IMR-90 (cell line): ENCODE measurements around the gene PSMG1.

ENCODE experiments used
- BHLHE40 ChIP-seq: fragments of 150-350 bp; IDR thresholded peaks from 2 replicates; pipeline ENCODE4 v1.6.1; 2016; ENCODE audit warnings: mild to moderate bottlenecking, low read depth, low read length
- CEBPB ChIP-seq: IDR thresholded peaks from 2 replicates; pipeline ENCODE4 v1.6.1; 2012; ENCODE audit warnings: low read depth, low read length, improper control_type of control experiment
- CHD1 ChIP-seq: IDR thresholded peaks from 2 replicates; pipeline ENCODE4 v1.6.1; 2012; ENCODE audit warnings: low read depth, low read length, improper control_type of control experiment
- FOS ChIP-seq: fragments of 150-350 bp; IDR thresholded peaks from 2 replicates; pipeline ENCODE4 v1.6.1; 2016; ENCODE audit warnings: low read depth, low read length
- MAFK ChIP-seq: IDR thresholded peaks from 2 replicates; pipeline ENCODE4 v1.6.1; 2012; ENCODE audit warnings: low read depth, low read length, improper control_type of control experiment
- MXI1 ChIP-seq: IDR thresholded peaks from 2 replicates; pipeline ENCODE4 v1.6.1; 2012; ENCODE audit warnings: low read depth, mild to moderate bottlenecking, low read length, moderate library complexity, borderline replicate concordance
- NFE2L2 ChIP-seq: fragments of 150-350 bp; IDR thresholded peaks from 2 replicates; pipeline ENCODE4 v1.6.1; 2016; ENCODE audit warnings: low read depth, mild to moderate bottlenecking, low read length
- POLR2A ChIP-seq: IDR thresholded peaks from 2 replicates; pipeline ENCODE4 v1.6.1; 2012; ENCODE audit warnings: mild to moderate bottlenecking, low read depth, low read length
- RAD21 ChIP-seq: IDR thresholded peaks from 2 replicates; pipeline ENCODE4 v1.6.1; 2012; ENCODE audit warnings: low read length, improper control_type of control experiment
- RCOR1 ChIP-seq: IDR thresholded peaks from 2 replicates; pipeline ENCODE4 v1.6.1; 2012; ENCODE audit warnings: mild to moderate bottlenecking, low read length, improper control_type of control experiment; ENCODE audit not compliant: insufficient replicate concordance
- RFX5 ChIP-seq: IDR thresholded peaks from 2 replicates; pipeline ENCODE4 v1.8.0; 2012; ENCODE audit warnings: low read depth, mild to moderate bottlenecking, low read length, moderate library complexity
- SMC3 ChIP-seq: fragments of 150-350 bp; IDR thresholded peaks from 2 replicates; pipeline ENCODE4 v1.6.1; 2016; ENCODE audit warnings: low read depth, mild to moderate bottlenecking, antibody characterized with exemption, low read length, moderate library complexity
- TF ChIP-seq, protein P1 (sequence below): conservative IDR thresholded peaks from 2 replicates; pipeline ENCODE4 v1.5.1; 2012; ENCODE audit warnings: mild to moderate bottlenecking, low read depth, low read length, improper control_type of control experiment

DNA sequence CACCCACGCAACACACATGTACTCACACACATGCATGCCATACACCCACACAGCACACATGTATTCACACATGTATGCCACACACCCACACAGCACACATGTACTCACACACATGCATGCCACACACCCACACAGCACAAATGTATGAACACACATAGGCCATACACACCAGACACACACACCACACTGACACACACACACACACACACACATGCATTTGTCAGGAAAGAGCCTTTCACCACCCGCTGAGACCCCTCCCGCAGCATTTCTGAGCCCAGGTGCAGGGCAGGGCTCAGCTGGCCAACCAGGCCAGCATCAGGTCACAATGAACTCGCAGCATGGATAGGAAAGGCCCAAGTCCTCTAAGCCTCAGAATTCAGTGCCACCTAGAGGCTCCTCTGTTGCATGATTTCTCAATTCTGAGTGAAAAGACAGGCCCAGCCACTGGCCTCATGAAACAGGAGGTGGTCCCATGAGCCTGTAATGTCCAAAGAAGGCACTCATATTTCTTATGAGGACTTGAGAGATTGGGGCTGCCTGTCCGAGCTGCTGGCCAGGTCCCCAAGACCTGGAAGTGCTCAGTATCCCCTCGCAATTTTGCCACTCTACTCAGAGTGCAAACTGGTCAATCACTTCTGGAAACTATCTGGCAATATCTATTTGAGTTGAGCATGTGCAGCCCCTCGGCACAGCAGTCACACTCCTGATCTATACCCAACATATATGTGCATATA is 57.3 kb downstream of the PSMG1 start:
- TF ChIP-seq, protein P1, sequence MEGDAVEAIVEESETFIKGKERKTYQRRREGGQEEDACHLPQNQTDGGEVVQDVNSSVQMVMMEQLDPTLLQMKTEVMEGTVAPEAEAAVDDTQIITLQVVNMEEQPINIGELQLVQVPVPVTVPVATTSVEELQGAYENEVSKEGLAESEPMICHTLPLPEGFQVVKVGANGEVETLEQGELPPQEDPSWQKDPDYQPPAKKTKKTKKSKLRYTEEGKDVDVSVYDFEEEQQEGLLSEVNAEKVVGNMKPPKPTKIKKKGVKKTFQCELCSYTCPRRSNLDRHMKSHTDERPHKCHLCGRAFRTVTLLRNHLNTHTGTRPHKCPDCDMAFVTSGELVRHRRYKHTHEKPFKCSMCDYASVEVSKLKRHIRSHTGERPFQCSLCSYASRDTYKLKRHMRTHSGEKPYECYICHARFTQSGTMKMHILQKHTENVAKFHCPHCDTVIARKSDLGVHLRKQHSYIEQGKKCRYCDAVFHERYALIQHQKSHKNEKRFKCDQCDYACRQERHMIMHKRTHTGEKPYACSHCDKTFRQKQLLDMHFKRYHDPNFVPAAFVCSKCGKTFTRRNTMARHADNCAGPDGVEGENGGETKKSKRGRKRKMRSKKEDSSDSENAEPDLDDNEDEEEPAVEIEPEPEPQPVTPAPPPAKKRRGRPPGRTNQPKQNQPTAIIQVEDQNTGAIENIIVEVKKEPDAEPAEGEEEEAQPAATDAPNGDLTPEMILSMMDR, result peak; percentile 78
- TF ChIP-seq NFE2L2, result no peak
- TF ChIP-seq POLR2A, result 0 out of 2 replicates have a peak, but pooled peaks have one; percentile 33
- peak; percentile 91 for TF ChIP-seq RAD21
- no peak for TF ChIP-seq MAFK
- no peak for TF ChIP-seq RCOR1
- TF ChIP-seq CEBPB, result peak; percentile 63; the same call in 1 of the 2 replicates
- no peak for TF ChIP-seq FOS
- no peak for TF ChIP-seq CHD1
- TF ChIP-seq SMC3, result peak; percentile 84
- no peak for TF ChIP-seq MXI1
- TF ChIP-seq RFX5, result no peak
- TF ChIP-seq BHLHE40, result no peak
